Tibial artery (tissue), 4 donors: ENCODE measurements around the gene TLX2.
A peak's percentile ranks its signal among the peaks of the same experiment; 100 is the strongest.

Experiments used
- DNase-seq, 2 donors: peaks; one replicate each; pipeline ENCODE4 v3.0.0-alpha.2; 2019
- H3K27ac ChIP-seq, 2 donors: fragments of 200-600 bp; sonication (generic) in 1 of 2; 1 replicate in 1 of 2; 2 replicates in 1 of 2; pipeline ENCODE4 v1.5.1; 2018 to 2019; ENCODE audit warnings: mild to moderate bottlenecking in 1 of 2
- H3K27me3 ChIP-seq, 2 donors: fragments of 200-600 bp; sonication (generic) in 1 of 2; one replicate each; pipeline versions ENCODE4 v1.5.1 to v1.6.0; 2016 to 2019
- H3K36me3 ChIP-seq, 3 donors: fragments of 200-600 bp; sonication (generic) in 2 of 3; one replicate each; pipeline ENCODE4 v1.5.1; 2016 to 2019; ENCODE audit warnings: mild to moderate bottlenecking in 2 of 3
- H3K4me1 ChIP-seq, 4 donors: fragments of 200-600 bp; sonication (generic) in 2 of 4; 1 replicate in 3 of 4; 2 replicates in 1 of 4; pipeline ENCODE4 v1.5.1; 2016 to 2019
- H3K4me3 ChIP-seq, 2 donors: fragments of 200-600 bp; sonication (generic) in 1 of 2; 1 replicate in 1 of 2; 2 replicates in 1 of 2; pipeline ENCODE4 v1.5.1; 2018 to 2019; ENCODE audit warnings: mild to moderate bottlenecking in 2 of 2
- H3K9me3 ChIP-seq, 3 donors: fragments of 200-600 bp; sonication (generic) in 1 of 3; one replicate each; pipeline ENCODE4 v1.5.1; 2016 to 2019
- CTCF ChIP-seq, 2 experiments: fragments of 200-600 bp in 1 of 2; fragments of 450-650 bp in 1 of 2; IDR thresholded peaks; one replicate each; pipeline ENCODE4 v1.5.1; 2017 to 2019; ENCODE audit warnings: antibody characterized with exemption in 2 of 2, mild to moderate bottlenecking in 1 of 2, moderate library complexity in 1 of 2
- intact Hi-C: fragments of 100-400 bp; cut with DNase I; formaldehyde crosslinking; loops from one replicate; pipeline ENCODE4 v1.15.0; 2023; ENCODE audit warnings: low total_unique reads

The TLX2 gene

GRCh38 chr2:74515271-74515980 is 1.2 kb downstream of the TLX2 start:
- peaks cover 20 to 100% of the 10 kb centered on the region in 2 donors for H3K27me3 ChIP-seq
- peak overlapping the region; percentile 17 to 41 for H3K4me3 ChIP-seq
- TF ChIP-seq CTCF (IDR thresholded peaks at IDR 0.05), result no peak
- H3K36me3 ChIP-seq, result no peaks in the 10 kb centered on the region
- H3K27ac ChIP-seq, result no peak overlapping the region
- no peaks in the 10 kb centered on the region for H3K9me3 ChIP-seq
- intact Hi-C loops, result no loop called here
- no peak for DNase-seq
- peaks cover 0 to 31% (median 28%) of the 10 kb centered on the region in 4 donors for H3K4me1 ChIP-seq

GRCh38 chr2:74515981-74516633 is 1.9 kb downstream of the TLX2 start:
- Histone ChIP-seq H3K27ac (no peak overlapping the region), H3K36me3 (no peaks in the 10 kb centered on the region), H3K4me3 (peak overlapping the region; percentile 17 to 41), H3K9me3 (no peaks in the 10 kb centered on the region), H3K27me3 (peaks cover 20 to 99% of the 10 kb centered on the region in 2 donors), H3K4me1 (peaks cover 0 to 31% (median 28%) of the 10 kb centered on the region in 4 donors)
- peak; percentile 51 to 67 for DNase-seq
- no peak for TF ChIP-seq CTCF (IDR thresholded peaks at IDR 0.05)
- intact Hi-C loops, result no loop called here

GRCh38 chr2:74516650-74517049 is 2.4 kb downstream of the TLX2 start:
- intact Hi-C loops, result no loop called here
- peaks cover 20 to 96% of the 10 kb centered on the region in 2 donors for H3K27me3 ChIP-seq

GRCh38 chr2:74522516-74522915 is 8.3 kb downstream of the TLX2 start:
- no peaks in the 10 kb centered on the region for H3K9me3 ChIP-seq
- no peak for DNase-seq
- H3K27ac ChIP-seq, result no peak overlapping the region
- TF ChIP-seq CTCF (IDR thresholded peaks at IDR 0.05), result no peak
- intact Hi-C loops, result no loop called here
- no peak overlapping the region for H3K4me3 ChIP-seq
- peaks cover 3 to 37% of the 10 kb centered on the region in 2 donors for H3K27me3 ChIP-seq
- peaks cover 15 to 23% (median 18%) of the 10 kb centered on the region in 3 donors for H3K36me3 ChIP-seq
- H3K4me1 ChIP-seq, result no peaks in the 10 kb centered on the region

More at GRCh38 chr2:74516650-74517049, 2.4 kb downstream of the TLX2 start:
- Histone ChIP-seq H3K4me1 (peaks cover 0 to 31% (median 28%) of the 10 kb centered on the region in 4 donors), H3K4me3 (peak overlapping the region in 1 of 2 donors; percentile 17), H3K27ac (no peak overlapping the region), H3K9me3 (no peaks in the 10 kb centered on the region), H3K36me3 (no peaks in the 10 kb centered on the region)
- TF ChIP-seq CTCF (IDR thresholded peaks at IDR 0.05), result no peak
- no peak for DNase-seq

GRCh38 chr2:74524005-74524404 is 9.8 kb downstream of the TLX2 start:
- Histone ChIP-seq H3K36me3 (peaks cover 21 to 32% (median 21%) of the 10 kb centered on the region in 3 donors), H3K27ac (no peak overlapping the region), H3K4me1 (peaks cover 0 to 14% (median 11%) of the 10 kb centered on the region in 4 donors), H3K4me3 (no peak overlapping the region), H3K9me3 (no peaks in the 10 kb centered on the region), H3K27me3 (peaks cover 0 to 22% of the 10 kb centered on the region in 2 donors)
- TF ChIP-seq CTCF (IDR thresholded peaks at IDR 0.05), result no peak
- DNase-seq, result no peak
- intact Hi-C loops, result no loop called here
